MM.1S (cell line): ENCODE measurements around the gene CDH4.

Experiments
- DNase-seq: peaks from one replicate; pipeline ENCODE4 v3.0.0-alpha.2; 2015
- H2AFZ ChIP-seq: fragments of 300-600 bp; sonication (generic); 2 replicates; pipeline ENCODE4 v1.6.0; 2016; ENCODE audit warnings: antibody characterized with exemption, low read length
- H3F3A ChIP-seq: fragments of 300-600 bp; sonication (generic); 2 replicates; pipeline ENCODE4 v1.6.1; 2016; ENCODE audit warnings: mild to moderate bottlenecking, antibody characterized with exemption, low read length, moderate library complexity, mixed read lengths; ENCODE audit not compliant: insufficient read depth
- H3K27ac ChIP-seq: fragments of 300-600 bp; sonication (generic); 2 replicates; pipeline ENCODE4 v1.5.1; 2016; ENCODE audit warnings: mild to moderate bottlenecking, low read length
- H3K27me3 ChIP-seq: fragments of 300-600 bp; sonication (generic); replicated peaks from 2 replicates; pipeline ENCODE4 v1.6.0; 2016; ENCODE audit warnings: low read length; ENCODE audit not compliant: insufficient read depth
- H3K36me3 ChIP-seq: fragments of 300-600 bp; sonication (generic); replicated peaks from 2 replicates; pipeline ENCODE4 v1.6.1; 2016; ENCODE audit warnings: mild to moderate bottlenecking, low read length, mixed read lengths; ENCODE audit not compliant: insufficient read depth
- H3K4me1 ChIP-seq: fragments of 300-600 bp; sonication (generic); 2 replicates; pipeline ENCODE4 v1.6.1; 2016; ENCODE audit warnings: low read length, mixed read lengths
- H3K4me2 ChIP-seq: fragments of 300-600 bp; sonication (generic); 2 replicates; pipeline ENCODE4 v1.6.0; 2016; ENCODE audit warnings: low read depth, low read length
- H3K4me3 ChIP-seq: fragments of 300-600 bp; sonication (generic); 2 replicates; pipeline ENCODE4 v1.5.1; 2016; ENCODE audit warnings: low read length, mixed read lengths
- H3K79me2 ChIP-seq: fragments of 300-600 bp; sonication (generic); 2 replicates; pipeline ENCODE4 v1.6.1; 2016; ENCODE audit warnings: mixed run types, low read length, mixed read lengths
- H3K9ac ChIP-seq: fragments of 300-600 bp; sonication (generic); 2 replicates; pipeline ENCODE4 v1.6.1; 2016; ENCODE audit warnings: low read length, mixed read lengths
- H3K9me2 ChIP-seq: fragments of 300-600 bp; sonication (generic); replicated peaks from 2 replicates; pipeline ENCODE4 v1.6.1; 2016; ENCODE audit warnings: mild to moderate bottlenecking, low read length, mixed read lengths; ENCODE audit not compliant: insufficient read depth
- H3K9me3 ChIP-seq: fragments of 300-600 bp; sonication (generic); replicated peaks from 2 replicates; pipeline ENCODE4 v1.6.1; 2016; ENCODE audit warnings: mild to moderate bottlenecking, low read length, mixed read lengths; ENCODE audit not compliant: insufficient read depth
- H4K20me1 ChIP-seq: fragments of 300-600 bp; sonication (generic); 2 replicates; pipeline ENCODE4 v1.6.1; 2016; ENCODE audit warnings: mild to moderate bottlenecking, low read length, moderate library complexity, mixed read lengths; ENCODE audit not compliant: insufficient read depth
- EZH2 ChIP-seq: fragments of 300-600 bp; sonication (generic); optimal IDR thresholded peaks from 2 replicates; pipeline ENCODE3; 2017; ENCODE audit warnings: low read depth, mild to moderate bottlenecking, antibody characterized with exemption, low read length, mixed read lengths
- EZH2phosphoT487 ChIP-seq: fragments of 300-600 bp; sonication (generic); IDR thresholded peaks from 2 replicates; pipeline ENCODE4 v1.6.1; 2018; ENCODE audit warnings: antibody characterized with exemption, low read length
- TF ChIP-seq, protein P1 (sequence below): fragments of 300-600 bp; sonication (generic); IDR thresholded peaks from 2 replicates; pipeline ENCODE4 v1.5.1; 2016; ENCODE audit warnings: antibody characterized with exemption, low read length, mixed read lengths

Gene CDH4

DNA sequence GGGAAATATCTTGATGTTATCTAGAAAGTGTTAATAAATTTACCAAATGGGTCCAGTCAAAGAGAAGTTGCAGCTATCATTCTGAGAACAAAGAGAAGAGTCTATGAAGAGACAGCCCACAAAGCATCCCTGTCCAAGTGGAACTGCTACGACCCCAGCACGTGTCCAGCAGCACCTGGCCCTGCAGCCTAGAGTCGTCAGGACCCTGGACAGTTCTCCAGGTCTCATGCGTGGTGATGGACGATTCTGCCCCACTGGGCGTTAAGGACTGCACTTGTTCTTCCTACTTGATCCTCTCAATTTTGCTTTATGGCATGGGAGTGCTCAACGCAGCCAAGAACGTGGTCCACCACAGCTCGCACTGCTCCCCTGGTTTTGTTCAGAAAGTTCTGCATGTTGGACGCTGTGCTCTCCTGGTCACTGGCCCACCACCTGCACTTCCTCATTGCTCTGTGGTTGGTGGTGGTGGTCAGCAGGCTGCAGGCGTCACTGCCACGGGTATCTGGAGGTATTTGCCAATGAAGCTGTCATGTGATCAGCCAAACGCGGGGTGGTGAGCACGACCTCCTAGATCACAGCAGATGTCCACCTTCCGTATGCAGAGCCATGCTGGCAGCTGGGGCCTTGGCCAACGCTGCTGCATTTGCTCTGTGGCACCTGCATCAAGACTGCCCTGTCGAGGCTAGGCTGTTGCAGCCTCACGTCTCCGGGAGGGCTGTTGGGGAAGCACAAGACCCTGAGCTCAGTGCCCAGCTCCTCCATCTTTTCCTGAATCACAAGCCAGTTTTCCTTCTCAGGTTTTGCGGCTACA lies 356.4 kb downstream of the CDH4 start:
- TF ChIP-seq EZH2phosphoT487 (no peak), EZH2 (no peak)
- TF ChIP-seq, protein P1, sequence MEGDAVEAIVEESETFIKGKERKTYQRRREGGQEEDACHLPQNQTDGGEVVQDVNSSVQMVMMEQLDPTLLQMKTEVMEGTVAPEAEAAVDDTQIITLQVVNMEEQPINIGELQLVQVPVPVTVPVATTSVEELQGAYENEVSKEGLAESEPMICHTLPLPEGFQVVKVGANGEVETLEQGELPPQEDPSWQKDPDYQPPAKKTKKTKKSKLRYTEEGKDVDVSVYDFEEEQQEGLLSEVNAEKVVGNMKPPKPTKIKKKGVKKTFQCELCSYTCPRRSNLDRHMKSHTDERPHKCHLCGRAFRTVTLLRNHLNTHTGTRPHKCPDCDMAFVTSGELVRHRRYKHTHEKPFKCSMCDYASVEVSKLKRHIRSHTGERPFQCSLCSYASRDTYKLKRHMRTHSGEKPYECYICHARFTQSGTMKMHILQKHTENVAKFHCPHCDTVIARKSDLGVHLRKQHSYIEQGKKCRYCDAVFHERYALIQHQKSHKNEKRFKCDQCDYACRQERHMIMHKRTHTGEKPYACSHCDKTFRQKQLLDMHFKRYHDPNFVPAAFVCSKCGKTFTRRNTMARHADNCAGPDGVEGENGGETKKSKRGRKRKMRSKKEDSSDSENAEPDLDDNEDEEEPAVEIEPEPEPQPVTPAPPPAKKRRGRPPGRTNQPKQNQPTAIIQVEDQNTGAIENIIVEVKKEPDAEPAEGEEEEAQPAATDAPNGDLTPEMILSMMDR, result no peak
- H2AFZ ChIP-seq, result no peak overlapping the region
- H3K36me3 ChIP-seq, result no peaks in the 10 kb centered on the region
- no peaks in the 10 kb centered on the region for H3K9me3 ChIP-seq
- H3K4me3 ChIP-seq, result no peak overlapping the region
- H3K9ac ChIP-seq, result no peak overlapping the region
- H3K9me2 ChIP-seq, result no peaks in the 10 kb centered on the region
- no peak overlapping the region for H3K4me2 ChIP-seq
- no peaks in the 10 kb centered on the region for H3K79me2 ChIP-seq
- H3K27ac ChIP-seq, result no peak overlapping the region
- H4K20me1 ChIP-seq, result no peaks in the 10 kb centered on the region
- peaks cover 48% of the 10 kb centered on the region for H3K27me3 ChIP-seq
- H3F3A ChIP-seq, result no peaks in the 10 kb centered on the region
- no peaks in the 10 kb centered on the region for H3K4me1 ChIP-seq
- DNase-seq, result peak; percentile 25

DNA sequence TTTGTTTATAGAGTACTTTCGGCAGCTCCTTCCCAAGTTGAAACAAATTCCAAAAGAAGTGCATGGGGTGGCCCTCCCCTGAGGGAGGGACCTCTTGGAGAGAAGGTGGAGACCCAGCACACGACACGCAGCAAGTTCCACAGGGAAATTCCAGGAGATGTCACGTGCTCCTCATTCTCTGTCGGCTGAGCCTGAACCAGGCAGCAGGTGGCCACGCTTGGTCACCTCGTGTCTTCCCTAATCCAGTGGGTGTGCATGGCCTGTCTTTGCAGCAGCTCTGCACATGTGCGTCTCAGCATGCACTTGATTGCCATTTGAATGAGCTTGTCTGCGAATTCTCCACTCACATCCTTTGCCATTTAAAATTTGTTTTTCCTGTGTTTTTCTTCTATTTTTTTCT lies 357.4 kb downstream of the CDH4 start:
- no peak overlapping the region for H3K4me2 ChIP-seq
- TF ChIP-seq EZH2phosphoT487 (no peak), EZH2 (no peak)
- TF ChIP-seq, protein P1, result no peak
- H3F3A ChIP-seq, result no peaks in the 10 kb centered on the region
- H2AFZ ChIP-seq, result no peak overlapping the region
- H3K79me2 ChIP-seq, result no peaks in the 10 kb centered on the region
- H3K9ac ChIP-seq, result no peak overlapping the region
- H3K27ac ChIP-seq, result no peak overlapping the region
- H3K9me2 ChIP-seq, result no peaks in the 10 kb centered on the region
- no peak overlapping the region for H3K4me3 ChIP-seq
- H4K20me1 ChIP-seq, result no peaks in the 10 kb centered on the region
- no peak for DNase-seq
- no peaks in the 10 kb centered on the region for H3K36me3 ChIP-seq
- peaks cover 49% of the 10 kb centered on the region for H3K27me3 ChIP-seq
- H3K9me3 ChIP-seq, result no peaks in the 10 kb centered on the region
- H3K4me1 ChIP-seq, result no peaks in the 10 kb centered on the region

DNA sequence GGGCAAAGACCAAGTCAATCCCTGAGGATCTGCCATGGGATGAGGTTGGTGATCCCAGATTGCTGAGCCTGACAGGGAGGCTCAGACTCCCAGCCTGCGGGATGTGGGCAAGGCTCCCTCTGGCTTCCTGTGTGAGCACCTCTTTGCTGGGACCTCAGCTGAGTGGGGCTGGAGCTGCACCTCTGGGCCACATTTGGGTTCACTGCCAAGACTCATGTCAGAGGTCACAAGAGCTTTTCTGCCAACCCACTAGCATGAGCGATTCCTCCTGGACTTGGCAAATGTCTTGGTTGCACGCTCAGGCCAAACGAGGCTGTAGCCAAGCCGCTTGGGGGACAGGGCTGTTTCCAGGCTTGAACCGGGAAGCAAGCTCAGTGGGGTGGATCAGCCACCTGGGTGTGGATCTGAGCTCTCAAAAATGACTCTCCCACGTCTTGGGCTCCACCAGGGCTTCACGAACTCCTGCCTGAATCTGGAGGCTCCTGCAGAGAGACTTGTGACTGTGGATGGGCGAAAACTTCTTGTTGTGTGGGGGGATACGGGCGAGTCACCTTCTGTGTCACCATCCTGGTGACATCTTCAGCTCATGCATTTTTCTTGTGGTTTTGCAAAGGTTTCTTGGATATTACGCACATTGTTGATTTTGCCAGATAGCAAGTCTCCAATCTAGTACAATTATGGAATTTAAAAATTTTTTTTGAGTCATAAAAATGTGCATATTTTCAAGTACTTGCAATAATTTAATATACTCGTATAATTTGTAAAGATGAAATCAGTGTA lies 359.5 kb downstream of the CDH4 start:
- TF ChIP-seq EZH2 (no peak), EZH2phosphoT487 (no peak)
- TF ChIP-seq, protein P1, result no peak
- Histone ChIP-seq H3K27ac (no peak overlapping the region), H2AFZ (no peak overlapping the region), H3K36me3 (no peaks in the 10 kb centered on the region), H3K79me2 (no peaks in the 10 kb centered on the region), H3K9ac (no peak overlapping the region), H3K27me3 (peaks cover 54% of the 10 kb centered on the region), H3K4me3 (no peak overlapping the region), H3K9me2 (no peaks in the 10 kb centered on the region), H3K4me2 (no peak overlapping the region), H3F3A (no peaks in the 10 kb centered on the region), H4K20me1 (no peaks in the 10 kb centered on the region), H3K4me1 (no peaks in the 10 kb centered on the region), H3K9me3 (no peaks in the 10 kb centered on the region)
- DNase-seq, result no peak
